SU-DHL-6 (cell line): ENCODE results near the gene SLC8B1.

ENCODE experiments used
- H2AFZ ChIP-seq: fragments of 200-600 bp; sonication (generic); 2 replicates; pipeline ENCODE4 v1.6.1; 2014; ENCODE audit warnings: low read depth, mild to moderate bottlenecking, moderate library complexity, mixed read lengths, antibody characterized with exemption, low read length; ENCODE audit not compliant: severe bottlenecking
- H3F3A ChIP-seq: fragments of 200-600 bp; shearing (Covaris generic); 2 replicates; pipeline ENCODE4 v1.6.0; 2016; ENCODE audit warnings: antibody characterized with exemption, mild to moderate bottlenecking; ENCODE audit not compliant: insufficient read depth
- H3K27ac ChIP-seq: fragments of 200-600 bp; sonication (generic); 2 replicates; pipeline ENCODE4 v1.5.1; 2016; ENCODE audit warnings: low read depth, mild to moderate bottlenecking, low read length, moderate library complexity, mixed read lengths
- H3K27me3 ChIP-seq: fragments of 200-600 bp; sonication (generic), shearing (Covaris generic); 2 replicates; pipeline ENCODE4 v1.6.0; 2014; ENCODE audit warnings: mild to moderate bottlenecking, low read length
- H3K36me3 ChIP-seq: fragments of 200-600 bp; sonication (generic); 2 replicates; pipeline ENCODE4 v1.6.1; 2014; ENCODE audit warnings: mild to moderate bottlenecking, low read length, mixed read lengths
- H3K4me2 ChIP-seq: fragments of 300-600, 200-600 bp; shearing (Covaris generic), sonication (generic); 2 replicates; pipeline ENCODE4 v1.6.0; 2014; ENCODE audit warnings: low read length, low read depth, mild to moderate bottlenecking; ENCODE audit not compliant: poor library complexity, severe bottlenecking
- H3K4me3 ChIP-seq: fragments of 200-600 bp; sonication (generic); 2 replicates; pipeline ENCODE4 v1.5.1; 2014; ENCODE audit warnings: antibody characterized with exemption, low read length, mild to moderate bottlenecking, mixed read lengths; ENCODE audit not compliant: insufficient read depth, poor library complexity, severe bottlenecking
- H3K79me2 ChIP-seq: fragments of 200-600 bp; sonication (generic); 2 replicates; pipeline ENCODE4 v1.6.1; 2014; ENCODE audit warnings: mild to moderate bottlenecking, low read length, moderate library complexity; ENCODE audit not compliant: insufficient read depth
- H3K9ac ChIP-seq: fragments of 200-600 bp; sonication (generic); 2 replicates; pipeline ENCODE4 v1.7.0; 2014; ENCODE audit warnings: mild to moderate bottlenecking, low read length
- H3K9me2 ChIP-seq: fragments of 200-600 bp; sonication (generic); replicated peaks from 2 replicates; pipeline ENCODE4 v1.6.1; 2014; ENCODE audit warnings: low read length; ENCODE audit not compliant: insufficient read depth
- H3K9me3 ChIP-seq: fragments of 200-600 bp; sonication (generic); 2 replicates; pipeline ENCODE4 v1.6.1; 2014; ENCODE audit warnings: low read length, mixed read lengths; ENCODE audit not compliant: insufficient read depth
- H4K20me1 ChIP-seq: fragments of 200-600 bp; sonication (generic); 2 replicates; pipeline ENCODE4 v1.6.1; 2014; ENCODE audit warnings: low read depth, mild to moderate bottlenecking, antibody characterized with exemption, low read length, moderate library complexity, mixed read lengths
- CTCF ChIP-seq: fragments of 200-600 bp; sonication (generic); IDR thresholded peaks from one replicate; pipeline ENCODE4 v1.5.1; 2017; ENCODE audit warnings: antibody characterized with exemption, mild to moderate bottlenecking, low read length, moderate library complexity; ENCODE audit not compliant: insufficient read depth, poor library complexity, severe bottlenecking
- EZH2phosphoT487 ChIP-seq: fragments of 200-600 bp; sonication (generic), shearing (Covaris generic); conservative IDR thresholded peaks from 2 replicates; pipeline ENCODE4 v1.6.1; 2018; ENCODE audit warnings: mild to moderate bottlenecking, antibody characterized with exemption, low read length, moderate library complexity, mixed read lengths

SLC8B1 gene

GRCh38 chr12:113320401-113320800, 14.5 kb downstream of the SLC8B1 start:
- no peak overlapping the region for H2AFZ ChIP-seq
- peaks cover 5% of the 10 kb centered on the region; the same call in 1 of the 2 replicates for H3K36me3 ChIP-seq
- H3K79me2 ChIP-seq = no peaks in the 10 kb centered on the region

GRCh38 chr12:113318900-113319628, 15.8 kb downstream of the SLC8B1 start:
- H3K9me3 ChIP-seq = no peaks in the 10 kb centered on the region
- TF ChIP-seq EZH2phosphoT487 (no peak), CTCF (no peak)
- H3K4me2 ChIP-seq = no peak overlapping the region
- H3K27me3 ChIP-seq = no peaks in the 10 kb centered on the region
- no peak overlapping the region for H3K27ac ChIP-seq
- peaks cover 5% of the 10 kb centered on the region; the same call in 1 of the 2 replicates for H3K36me3 ChIP-seq
- H3K79me2 ChIP-seq = no peaks in the 10 kb centered on the region
- no peaks in the 10 kb centered on the region for H3F3A ChIP-seq
- H4K20me1 ChIP-seq = no peaks in the 10 kb centered on the region
- no peak overlapping the region for H2AFZ ChIP-seq
- H3K9ac ChIP-seq = no peak overlapping the region
- H3K9me2 ChIP-seq = no peaks in the 10 kb centered on the region
- H3K4me3 ChIP-seq = no peak overlapping the region

More at GRCh38 chr12:113320401-113320800, 14.5 kb downstream of the SLC8B1 start:
- H3F3A ChIP-seq = no peaks in the 10 kb centered on the region
- no peaks in the 10 kb centered on the region for H3K9me3 ChIP-seq
- TF ChIP-seq EZH2phosphoT487 (no peak), CTCF (no peak)
- H3K9me2 ChIP-seq = no peaks in the 10 kb centered on the region
- H3K27me3 ChIP-seq = no peaks in the 10 kb centered on the region
- H3K4me2 ChIP-seq = no peak overlapping the region
- H3K4me3 ChIP-seq = no peak overlapping the region
- no peak overlapping the region for H3K27ac ChIP-seq
- no peak overlapping the region for H3K9ac ChIP-seq
- no peaks in the 10 kb centered on the region for H4K20me1 ChIP-seq

GRCh38 chr12:113318046-113318656, 16.8 kb downstream of the SLC8B1 start:
- Histone ChIP-seq H4K20me1 (no peaks in the 10 kb centered on the region), H3K27ac (no peak overlapping the region), H3K4me3 (no peak overlapping the region), H3K4me2 (no peak overlapping the region), H3K9me2 (no peaks in the 10 kb centered on the region), H2AFZ (no peak overlapping the region), H3F3A (no peaks in the 10 kb centered on the region), H3K36me3 (peaks cover 5% of the 10 kb centered on the region; the same call in 1 of the 2 replicates), H3K79me2 (no peaks in the 10 kb centered on the region), H3K9me3 (no peaks in the 10 kb centered on the region), H3K27me3 (no peaks in the 10 kb centered on the region), H3K9ac (no peak overlapping the region)
- TF ChIP-seq EZH2phosphoT487 = no peak
- TF ChIP-seq CTCF = no peak
